Stimulated activated CD8-positive, alpha-beta memory T cell treated with anti-CD3 and anti-CD28 coated beads, Interleukin-4, amount 100 ng/mL, for 24 hours (primary cell): ENCODE measurements around the gene PHC1.
"Not testable (repeated sequence)": the region's sequence is repeated elsewhere in the genome, so short reads cannot be mapped to it uniquely, and the experiment has no call there.

Source experiments
- DNase-seq: peaks from one replicate; pipeline ENCODE4 v3.0.0-alpha.2; 2020; ENCODE audit warnings: low read depth

PHC1 gene

DNA sequence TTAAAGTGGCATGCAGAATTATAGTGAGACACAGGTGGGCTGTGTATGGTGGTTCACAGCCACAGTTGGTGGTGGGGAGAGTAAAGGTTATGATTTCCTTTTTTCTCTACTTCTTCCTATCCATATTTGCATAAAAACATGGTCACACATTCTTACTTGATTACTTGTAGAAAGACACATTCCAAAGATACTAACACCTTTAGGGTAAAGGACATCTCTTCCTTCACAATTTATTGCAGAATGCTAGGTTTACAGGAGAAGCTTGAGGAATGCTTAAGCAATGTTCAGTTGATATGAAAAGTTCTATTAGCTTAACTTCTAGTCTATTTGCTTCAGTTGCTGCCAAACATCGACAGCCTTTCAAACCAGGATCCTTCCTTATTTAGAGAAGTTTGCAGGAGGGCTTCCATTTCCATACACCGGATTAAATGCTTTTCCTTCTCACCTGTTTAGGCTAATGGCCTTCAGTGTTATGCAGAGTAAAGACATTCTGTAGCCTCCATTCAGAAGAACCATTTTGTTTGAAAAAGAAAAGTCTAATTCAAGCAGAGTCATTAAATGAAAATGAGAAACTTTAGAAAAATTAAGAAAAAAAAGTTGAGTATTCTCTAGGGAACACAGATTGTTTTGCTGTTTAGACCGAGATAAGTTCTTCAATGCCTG, 2.6 kb upstream of the PHC1 start:
- DNase-seq: no peak

DNA sequence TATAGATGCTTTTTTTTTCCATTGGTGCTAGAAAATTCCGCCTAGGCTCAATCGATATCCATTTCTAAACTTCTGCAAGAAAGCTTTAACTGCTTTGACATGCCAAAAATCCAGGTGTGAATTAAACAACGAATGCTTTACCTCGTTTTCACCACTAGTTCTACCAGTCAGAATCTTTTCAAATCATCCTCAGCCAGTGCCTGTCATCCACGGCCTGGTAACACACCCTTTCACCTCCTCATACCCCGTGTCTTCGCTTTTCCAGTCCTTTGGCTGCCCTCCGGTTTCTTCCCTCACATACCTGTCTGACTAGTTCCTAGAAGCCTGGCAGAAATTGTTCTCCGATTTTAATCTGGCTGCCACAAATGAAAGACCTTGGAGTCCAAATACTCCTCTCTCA, 1.4 kb upstream of the PHC1 start:
- DNase-seq: no peak

DNA sequence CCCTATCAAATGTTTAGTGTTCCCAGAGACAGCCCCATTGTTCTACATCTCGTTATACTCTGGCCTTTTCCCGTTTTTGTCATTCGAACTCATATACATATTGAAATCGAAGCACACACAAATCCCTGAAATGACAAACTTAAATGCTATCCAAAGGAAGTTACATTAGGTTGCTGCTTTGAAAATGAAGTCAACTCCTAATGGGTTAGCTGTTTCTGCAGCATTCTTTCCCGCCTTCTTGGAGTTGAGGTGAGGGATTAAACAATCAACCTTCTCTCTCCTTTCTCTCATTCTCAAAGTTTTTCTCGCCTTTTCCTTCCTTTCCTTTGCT, 642 bp upstream of the PHC1 start:
- DNase-seq: no peak

DNA sequence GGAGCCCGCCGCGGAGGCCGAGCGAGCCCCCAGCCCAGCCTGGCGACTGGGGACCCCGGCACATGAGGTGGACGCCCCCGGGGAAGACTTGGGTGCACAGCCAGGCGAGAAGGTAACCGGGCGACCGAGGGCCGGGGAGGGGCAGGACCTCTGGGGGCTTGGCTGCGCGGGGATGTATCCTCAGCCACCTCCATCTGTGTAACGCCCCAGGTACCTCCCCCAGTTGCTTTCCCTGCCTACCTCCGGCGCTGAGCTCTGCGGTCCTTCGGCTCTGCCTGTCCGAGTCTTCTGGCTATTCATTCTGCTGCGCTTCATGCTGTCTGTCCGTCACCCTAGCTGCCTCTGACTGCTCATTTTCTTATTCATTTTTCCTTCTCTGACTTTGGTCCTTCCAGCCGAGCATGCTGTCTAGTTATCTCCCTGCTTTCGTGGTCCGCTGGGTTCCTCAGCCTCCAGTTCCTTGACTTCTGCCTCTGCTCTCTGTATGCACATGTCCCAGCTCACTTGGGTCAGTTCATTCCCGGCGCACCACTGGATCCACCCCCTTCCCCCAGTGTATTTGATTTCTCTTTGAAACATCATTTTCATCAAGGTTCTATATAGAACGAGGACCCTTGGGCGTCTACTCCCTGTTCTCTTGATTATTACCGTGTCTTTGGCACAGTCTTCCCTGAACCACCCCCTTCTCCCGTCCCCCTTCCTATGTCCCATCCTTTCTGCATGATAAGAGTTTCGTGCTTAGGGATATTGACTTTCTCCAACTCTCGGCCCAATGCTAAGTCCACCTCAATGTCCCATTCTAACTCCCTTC, 612 bp downstream of the PHC1 start:
- peak; percentile 45 for DNase-seq

DNA sequence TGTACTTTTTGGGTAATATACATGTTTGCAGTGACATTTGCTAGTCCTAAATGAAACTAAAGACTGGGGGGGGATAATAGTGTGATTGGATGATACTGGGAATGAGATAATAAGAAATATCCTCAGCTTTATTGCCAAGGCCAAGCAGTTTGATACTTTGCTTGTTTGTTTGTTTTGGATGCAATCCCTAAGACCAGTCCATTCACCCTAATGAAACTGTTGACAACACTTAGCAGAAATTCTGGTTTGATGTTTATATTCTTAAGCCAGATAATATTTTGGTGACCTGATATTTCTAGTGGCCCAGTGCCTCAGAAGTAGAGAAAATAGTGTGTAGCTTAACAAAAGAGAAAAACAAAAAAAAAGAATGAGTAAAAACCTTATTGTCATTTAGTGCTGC, 1.8 kb downstream of the PHC1 start:
- no peak for DNase-seq

DNA sequence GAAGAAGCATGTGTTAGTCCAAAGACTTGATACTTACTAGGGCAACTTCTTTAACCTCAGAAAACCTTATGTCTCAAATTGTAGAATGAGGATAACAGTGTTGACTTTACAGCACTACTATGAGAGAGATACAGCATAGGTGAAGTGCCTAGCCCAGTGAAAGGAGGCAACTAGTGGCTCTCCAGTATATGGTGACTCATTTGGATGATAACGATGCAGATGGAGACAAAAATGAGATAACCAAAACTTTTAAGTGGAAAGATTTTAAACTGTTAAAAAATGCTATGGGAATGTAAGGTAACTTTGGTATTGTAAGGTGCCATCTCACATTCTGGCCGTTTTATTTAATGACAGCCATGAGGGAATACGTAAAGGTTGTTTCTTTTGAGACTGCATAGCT, 2.7 kb downstream of the PHC1 start:
- no peak for DNase-seq

DNA sequence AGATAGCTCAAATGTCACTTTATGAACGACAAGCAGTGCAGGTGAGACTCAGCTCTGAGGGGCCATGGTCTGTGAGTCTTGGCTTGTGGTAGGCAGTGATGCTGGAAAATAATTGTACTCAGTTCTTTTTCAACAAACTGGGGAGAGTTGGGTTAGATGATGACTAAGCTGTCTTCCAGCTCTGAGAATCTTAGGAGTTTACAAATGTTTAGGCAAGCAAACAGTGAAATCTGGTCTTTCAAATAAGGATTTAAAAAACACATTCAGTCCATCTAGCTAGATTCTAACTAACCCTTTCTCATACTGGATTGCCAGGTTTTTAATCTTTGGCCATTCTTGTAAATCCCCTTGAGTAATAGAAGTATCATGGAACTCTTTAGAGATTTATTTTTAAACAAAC, 3.4 kb downstream of the PHC1 start:
- DNase-seq: no peak

DNA sequence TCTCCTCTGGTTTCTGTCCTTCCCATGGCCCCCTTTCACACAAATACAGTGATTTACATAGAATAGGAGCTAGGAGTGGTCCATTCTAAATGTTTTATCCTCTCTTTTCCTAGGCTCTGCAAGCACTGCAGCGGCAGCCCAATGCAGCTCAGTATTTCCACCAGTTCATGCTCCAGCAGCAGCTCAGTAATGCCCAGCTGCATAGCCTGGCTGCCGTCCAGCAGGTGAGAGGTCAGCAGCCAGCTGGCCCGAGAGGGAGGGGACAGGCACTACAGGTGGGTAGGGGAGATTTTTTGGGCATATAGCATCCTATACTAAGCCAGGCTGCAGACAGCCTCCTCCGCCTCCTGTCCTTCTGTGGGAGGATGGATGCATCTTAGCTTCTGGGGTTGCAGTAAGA, 5.3 kb downstream of the PHC1 start:
- DNase-seq: not testable (repeated sequence)

DNA sequence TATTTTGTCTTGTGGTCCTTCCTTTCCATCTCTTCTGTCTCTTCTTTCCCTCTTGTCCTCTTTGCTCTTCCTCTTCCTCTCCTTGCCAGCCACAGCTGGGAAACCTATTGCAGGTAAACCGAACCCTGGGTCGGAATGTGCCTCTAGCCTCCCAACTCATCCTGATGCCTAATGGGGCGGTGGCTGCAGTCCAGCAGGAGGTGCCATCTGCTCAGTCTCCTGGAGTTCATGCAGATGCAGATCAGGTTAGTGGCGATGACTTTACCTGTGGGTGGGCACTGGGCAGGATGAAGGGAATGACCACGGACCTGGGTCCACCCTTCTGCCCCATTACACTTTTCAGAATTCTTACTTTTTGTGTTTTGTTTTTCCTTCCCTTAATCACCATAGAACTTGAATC, 8.2 kb downstream of the PHC1 start:
- no peak for DNase-seq

DNA sequence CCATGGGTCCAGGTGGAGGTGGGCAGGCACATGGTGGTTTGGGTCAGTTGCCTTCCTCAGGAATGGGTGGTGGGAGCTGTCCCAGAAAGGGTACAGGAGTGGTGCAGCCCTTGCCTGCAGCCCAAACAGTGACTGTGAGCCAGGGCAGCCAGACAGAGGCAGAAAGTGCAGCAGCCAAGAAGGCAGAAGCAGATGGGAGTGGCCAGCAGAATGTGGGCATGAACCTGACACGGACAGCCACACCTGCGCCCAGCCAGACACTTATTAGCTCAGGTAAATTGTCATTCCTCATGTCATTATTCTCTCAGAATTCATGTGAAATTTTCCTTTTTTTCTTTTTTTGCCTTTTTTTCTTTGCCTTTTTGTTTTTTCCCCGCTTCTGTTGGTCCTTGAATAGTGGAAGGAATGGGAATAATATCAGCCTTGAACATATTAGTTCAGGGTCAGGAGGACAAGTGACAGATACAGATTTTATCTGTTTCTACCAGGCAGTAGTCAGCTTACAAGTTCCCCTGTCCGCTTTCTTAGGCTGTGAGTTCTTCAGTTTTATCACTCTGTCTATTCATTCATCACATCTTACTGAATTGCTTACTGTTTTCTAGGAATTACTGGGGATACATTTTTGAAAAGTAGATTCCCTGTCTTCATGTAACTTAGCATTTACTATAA, 16.5 kb downstream of the PHC1 start:
- DNase-seq: not testable (repeated sequence)

DNA sequence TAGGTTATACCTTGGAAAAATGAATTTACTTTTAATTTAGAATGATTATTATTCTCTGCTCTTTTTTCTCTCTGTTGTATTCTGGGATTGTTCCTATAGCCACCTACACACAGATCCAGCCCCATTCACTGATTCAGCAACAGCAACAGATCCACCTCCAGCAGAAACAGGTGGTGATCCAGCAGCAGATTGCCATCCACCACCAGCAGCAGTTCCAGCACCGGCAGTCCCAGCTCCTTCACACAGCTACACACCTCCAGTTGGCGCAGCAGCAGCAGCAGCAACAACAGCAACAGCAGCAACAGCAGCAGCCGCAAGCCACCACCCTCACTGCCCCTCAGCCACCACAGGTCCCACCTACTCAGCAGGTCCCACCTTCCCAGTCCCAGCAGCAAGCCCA, 18.2 kb downstream of the PHC1 start:
- not testable (repeated sequence) for DNase-seq

DNA sequence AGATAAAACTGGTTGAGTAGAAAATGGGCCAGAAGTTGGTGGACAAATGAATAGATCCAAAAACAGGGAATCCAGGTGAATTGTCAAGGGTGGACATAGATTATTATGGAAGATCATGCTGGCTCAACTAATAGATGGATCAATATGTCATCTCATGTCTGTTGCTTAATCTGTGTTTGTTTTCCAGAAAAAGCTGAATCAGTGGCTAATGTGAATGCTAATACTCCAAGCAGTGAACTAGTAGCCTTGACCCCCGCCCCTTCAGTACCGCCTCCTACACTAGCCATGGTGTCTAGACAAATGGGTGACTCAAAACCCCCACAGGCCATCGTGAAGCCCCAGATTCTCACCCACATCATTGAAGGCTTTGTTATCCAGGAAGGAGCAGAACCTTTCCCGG, 19.8 kb downstream of the PHC1 start:
- DNase-seq: not testable (repeated sequence)

DNA sequence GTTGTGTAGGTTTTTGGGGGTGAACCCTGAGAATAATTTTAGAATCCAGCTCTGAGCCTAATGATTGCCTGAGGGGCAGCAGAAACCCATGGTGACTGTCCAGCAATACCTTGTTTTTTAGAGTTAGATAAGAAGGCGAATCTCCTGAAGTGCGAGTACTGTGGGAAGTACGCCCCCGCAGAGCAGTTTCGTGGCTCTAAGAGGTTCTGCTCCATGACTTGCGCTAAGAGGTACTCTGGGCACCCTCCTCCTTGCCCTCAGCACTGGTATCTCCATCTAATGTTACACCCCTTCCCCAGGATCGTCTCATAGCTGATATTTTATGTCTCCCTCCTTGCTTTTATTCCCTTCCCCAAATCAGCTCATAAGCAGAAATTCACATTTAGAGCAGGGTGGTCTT, 22.4 kb downstream of the PHC1 start:
- DNase-seq: no peak

DNA sequence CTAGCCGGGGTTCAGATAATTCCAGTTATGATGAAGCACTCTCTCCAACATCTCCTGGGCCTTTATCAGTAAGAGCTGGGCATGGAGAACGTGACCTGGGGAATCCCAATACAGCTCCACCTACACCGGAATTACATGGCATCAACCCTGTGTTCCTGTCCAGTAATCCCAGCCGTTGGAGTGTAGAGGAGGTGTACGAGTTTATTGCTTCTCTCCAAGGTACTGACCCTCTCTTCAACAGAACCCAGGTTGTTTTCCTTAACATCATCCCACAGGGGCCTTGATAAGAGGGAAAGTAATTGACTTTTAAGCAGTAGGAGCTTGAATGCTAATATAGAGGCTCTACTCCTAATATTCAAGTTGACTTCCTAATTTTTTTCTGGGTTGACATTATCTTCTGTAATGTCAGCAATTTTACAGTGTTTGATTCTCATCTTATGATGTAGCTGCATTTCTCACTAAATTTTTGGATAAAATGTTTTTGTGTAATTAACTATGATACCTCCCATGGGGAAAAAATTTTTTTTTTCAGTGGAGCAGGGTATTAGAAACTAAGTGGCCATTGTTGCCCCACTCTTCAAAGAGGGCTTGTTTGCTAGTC, 23.6 kb downstream of the PHC1 start:
- DNase-seq: not testable (repeated sequence)

DNA sequence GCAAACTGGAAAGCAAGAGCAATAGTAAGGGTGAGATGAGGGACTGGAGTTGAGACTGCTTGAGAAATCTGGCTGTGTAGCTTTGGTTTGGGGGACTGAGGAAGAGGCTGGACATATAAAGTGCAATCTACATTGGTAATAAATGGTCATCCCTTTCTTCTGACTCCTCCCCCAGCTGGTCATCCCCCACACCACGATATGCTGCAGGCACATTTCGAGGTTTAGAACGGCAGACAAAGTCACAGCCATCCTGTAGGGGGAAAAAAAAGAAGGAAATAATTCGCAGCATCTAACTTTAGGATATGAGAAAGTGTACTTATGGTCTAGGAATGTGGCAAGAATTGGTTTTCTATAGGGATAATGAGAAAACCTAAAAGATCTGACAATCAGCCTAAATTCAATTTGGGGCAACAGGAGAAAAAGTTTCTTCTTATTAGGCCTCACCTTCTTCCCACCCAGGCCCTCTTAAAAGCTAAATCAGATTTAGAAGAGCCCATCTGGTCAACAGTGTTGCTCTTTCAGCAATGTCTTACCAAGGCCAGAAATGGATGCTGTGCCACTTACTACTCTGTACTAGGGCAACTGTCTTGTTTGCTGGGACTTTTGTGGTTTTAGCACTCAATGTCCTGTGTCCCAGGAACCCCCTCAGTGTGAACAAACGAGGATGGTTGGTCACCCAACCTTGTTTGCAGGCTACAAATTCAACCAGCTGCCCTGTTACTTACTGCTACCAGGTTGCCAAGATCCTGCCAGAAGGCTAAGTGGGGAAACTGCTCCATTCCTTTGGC, 27.6 kb downstream of the PHC1 start:
- DNase-seq: no peak

DNA sequence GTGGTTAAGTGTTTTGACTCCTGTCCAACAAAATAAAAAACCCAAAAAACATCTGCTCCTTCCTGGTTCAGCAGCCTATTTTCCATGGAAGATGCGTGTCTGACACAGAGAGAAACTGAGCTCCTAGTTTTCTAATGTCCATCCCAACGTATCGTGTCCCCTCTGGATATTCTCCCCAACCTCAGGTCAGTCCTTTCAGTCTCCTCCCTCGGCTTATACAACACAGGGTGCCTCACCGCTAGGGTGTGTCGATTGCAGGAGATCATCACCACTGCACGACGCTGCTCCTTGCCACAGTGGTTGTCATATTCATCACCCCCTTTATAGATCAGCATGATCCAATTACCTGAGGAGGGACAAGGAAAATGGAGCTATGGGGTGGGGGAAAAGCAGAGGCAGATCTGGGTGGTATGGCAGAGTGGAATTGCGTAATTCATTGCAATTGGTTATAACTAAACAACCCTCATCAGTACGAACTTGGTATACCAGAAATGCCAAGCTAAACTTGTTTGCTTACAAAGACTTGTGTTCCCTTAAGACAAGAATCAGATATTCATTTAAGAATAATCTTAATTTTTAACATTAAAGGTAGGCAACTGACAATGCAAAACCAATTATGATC, 29.4 kb downstream of the PHC1 start:
- DNase-seq: no peak

DNA sequence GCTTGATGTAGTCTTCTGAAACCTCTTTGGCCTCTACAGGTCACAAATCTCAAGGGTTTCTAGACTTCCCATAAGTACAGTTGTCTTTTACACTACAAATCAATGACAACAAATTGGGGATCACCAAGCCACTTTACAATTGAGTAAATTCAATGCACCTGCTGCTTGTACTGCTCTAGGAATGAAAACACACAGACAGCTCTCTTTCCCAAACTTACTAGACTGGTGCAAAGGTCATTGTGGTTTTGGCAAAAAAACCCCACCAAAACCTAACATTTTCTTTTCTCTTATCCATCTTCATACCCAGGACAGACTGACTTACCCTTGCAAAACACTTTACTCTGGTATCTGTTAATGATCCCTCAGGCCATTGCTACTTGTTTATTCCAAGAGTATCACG, 32.4 kb downstream of the PHC1 start:
- no peak for DNase-seq

DNA sequence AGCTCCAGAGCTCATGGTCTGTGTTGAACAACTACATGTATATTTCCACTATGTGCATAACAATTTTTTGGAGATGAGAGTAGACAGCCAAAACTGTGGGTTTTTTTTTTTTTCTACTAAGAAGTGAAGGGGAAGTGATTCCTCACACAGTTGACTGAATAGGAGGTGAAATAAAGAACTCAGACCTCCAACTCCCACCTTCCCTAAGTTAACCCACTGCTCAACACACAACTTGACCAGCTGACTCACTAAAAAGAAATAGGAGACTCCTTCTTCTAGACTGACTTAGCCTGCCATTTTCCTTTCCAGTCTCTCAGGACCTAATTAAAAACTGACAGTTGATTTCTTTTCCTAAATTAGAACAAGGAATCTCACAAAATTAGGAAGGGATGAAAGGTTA, 33.4 kb downstream of the PHC1 start:
- no peak for DNase-seq

DNA sequence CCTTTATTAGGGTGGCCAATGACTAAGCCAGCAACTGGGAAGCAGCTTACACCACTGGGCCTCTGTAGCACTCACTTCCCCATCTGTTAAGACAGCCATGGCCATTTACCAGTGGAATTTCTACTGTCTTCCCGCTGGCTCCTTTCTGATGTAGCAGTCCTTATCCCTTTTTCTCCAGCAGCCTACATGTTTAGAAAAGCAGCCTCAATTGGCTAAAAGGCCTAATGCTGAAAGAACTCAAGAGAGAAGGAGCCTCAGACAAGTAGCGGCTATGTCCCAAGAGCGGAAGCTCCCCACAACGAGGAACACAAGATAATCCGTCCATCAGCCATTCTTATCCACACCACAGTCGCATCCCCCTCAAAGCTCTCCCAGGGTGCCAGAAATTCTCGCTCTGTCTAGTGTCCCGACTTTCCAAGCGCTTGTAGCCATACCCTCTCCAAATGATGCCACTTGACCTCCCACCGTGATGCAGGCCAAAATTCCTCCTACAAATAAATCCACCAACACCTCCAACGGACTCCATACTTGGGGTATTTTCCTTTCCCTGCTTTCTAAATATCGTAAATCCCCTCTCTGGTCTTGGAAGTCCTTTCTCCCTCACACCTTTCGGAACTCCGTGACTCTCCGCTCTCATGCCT, 34.5 kb downstream of the PHC1 start:
- no peak for DNase-seq

DNA sequence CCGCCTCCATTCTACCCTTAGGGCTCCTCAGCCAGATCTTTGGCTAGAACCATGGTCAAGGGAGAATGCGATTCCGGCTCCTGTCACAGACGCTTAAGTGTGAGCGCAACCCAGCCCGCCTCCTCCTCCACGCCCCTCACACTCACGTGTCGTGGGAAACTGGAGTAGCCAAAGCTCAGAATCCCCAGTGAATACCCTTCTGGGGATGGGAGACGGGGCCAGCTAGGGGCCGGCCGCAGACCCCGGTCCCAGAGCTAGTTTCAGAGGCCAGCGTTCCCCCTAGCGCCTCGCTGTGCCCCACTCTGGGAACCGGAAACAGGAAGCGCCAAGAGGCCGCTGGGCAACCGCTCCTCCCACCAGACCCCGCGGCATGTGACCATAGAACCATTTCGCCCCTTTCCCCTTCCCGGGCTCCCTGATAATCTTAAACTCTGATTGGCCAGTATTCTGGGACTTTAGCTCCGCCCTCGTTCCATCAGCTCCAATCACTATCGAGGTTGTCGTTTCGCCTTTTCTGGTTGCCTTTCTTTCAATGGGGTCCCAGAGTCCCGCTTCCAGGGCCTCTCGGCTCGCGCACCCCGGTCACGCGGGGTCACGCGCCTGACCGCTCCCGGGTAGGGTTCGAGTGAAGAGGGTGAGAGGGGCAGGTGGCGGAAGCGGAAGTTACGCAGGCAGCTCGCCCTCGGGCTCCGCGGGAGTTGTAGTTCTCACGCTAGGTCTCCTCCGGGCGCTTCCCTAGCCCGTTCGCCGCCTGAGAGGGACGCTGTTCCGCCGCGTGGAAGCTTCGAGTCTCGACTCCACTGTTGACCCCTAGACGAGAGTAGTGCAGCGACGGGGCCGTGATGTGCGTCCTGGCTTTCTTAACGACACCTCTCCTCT, 35.3 kb downstream of the PHC1 start, which contains the start of gene M6PR:
TSS of gene M6PR (minus strand) at position 304 of the 879 bp plus-strand sequence. CDS start 3,241 bp downstream, outside the sequence.
- peak; percentile 87 for DNase-seq
